Smooth muscle cell (in vitro differentiated cells): ENCODE measurements around the gene ABCC9. TPM values are rescaled to one million over a fixed set of nuclear protein-coding genes. Genes with fewer than 3 reads are reported as not detected.

Source experiments
- DNase-seq: peaks from one replicate; lab custom pipeline; 2025; ENCODE audit not compliant: unreplicated experiment; lab: John Stamatoyannopoulos, UW
- H2AFZ ChIP-seq: fragments of 200-600 bp; sonication (generic); 2 replicates; pipeline ENCODE4 v1.6.0; 2016; ENCODE audit warnings: antibody characterized with exemption, low read depth, mild to moderate bottlenecking
- H3F3A ChIP-seq: fragments of 200-600 bp; sonication (generic); 2 replicates; pipeline ENCODE4 v1.6.0; 2017; ENCODE audit warnings: antibody characterized with exemption, low read depth
- H3K27ac ChIP-seq: fragments of 200-600 bp; sonication (generic); 2 replicates; pipeline ENCODE4 v1.5.1; 2016; ENCODE audit warnings: low read depth, mild to moderate bottlenecking
- H3K27me3 ChIP-seq: fragments of 200-600 bp; sonication (generic); 2 replicates; pipeline ENCODE4 v1.6.1; 2016; ENCODE audit warnings: low read depth, mild to moderate bottlenecking
- H3K36me3 ChIP-seq: fragments of 200-600 bp; sonication (generic); 2 replicates; pipeline ENCODE4 v1.5.1; 2016; ENCODE audit warnings: low read depth
- H3K4me1 ChIP-seq: fragments of 200-600 bp; sonication (generic); 2 replicates; pipeline ENCODE4 v1.5.1; 2016; ENCODE audit warnings: low read depth
- H3K4me2 ChIP-seq: fragments of 200-600 bp; sonication (generic); 2 replicates; pipeline ENCODE4 v1.6.0; 2016; ENCODE audit warnings: mild to moderate bottlenecking
- H3K4me3 ChIP-seq: fragments of 200-600 bp; sonication (generic); 2 replicates; pipeline ENCODE4 v1.5.1; 2016; ENCODE audit warnings: mild to moderate bottlenecking
- H3K79me2 ChIP-seq: fragments of 200-600 bp; sonication (generic); 2 replicates; pipeline ENCODE4 v1.6.0; 2016; ENCODE audit warnings: low read depth, mild to moderate bottlenecking
- H3K9ac ChIP-seq: fragments of 200-600 bp; sonication (generic); 2 replicates; pipeline ENCODE4 v1.6.0; 2016; ENCODE audit warnings: low read depth
- H3K9me3 ChIP-seq: fragments of 200-600 bp; sonication (generic); replicated peaks from 2 replicates; pipeline ENCODE4 v1.5.1; 2016; ENCODE audit warnings: low read depth
- H4K20me1 ChIP-seq: fragments of 200-600 bp; sonication (generic); 2 replicates; pipeline ENCODE4 v1.6.0; 2016; ENCODE audit warnings: low read depth
- WGBS: methylation state at CpG from one replicate; pipeline ENCODE4 v1.1.7; 2016; ENCODE audit warnings: low lambda C conversion rate; 5-methylcytosine and 5-hydroxymethylcytosine counted together
- polyA plus RNA-seq: library from polyadenylated mRNA; unstranded; fragments of >200 nt; fragmentation: Nextera tagmentation; extraction: Ambion mirVana; gene quantifications from 2 replicates; pipeline ENCODE4 v1.2.1, GENCODE V29; 2016
- total RNA-seq: library from RNA; depleted of rRNA; stranded (reverse); fragments of >200 nt; gene quantifications from 2 replicates; pipeline ENCODE4 v1.2.3, GENCODE V29; 2014
- TF ChIP-seq, protein P1 (sequence below): fragments of 200-600 bp; sonication (generic); IDR thresholded peaks from 2 replicates; pipeline ENCODE4 v1.5.1; 2017; ENCODE audit warnings: borderline replicate concordance, mild to moderate bottlenecking, antibody characterized with exemption; ENCODE audit not compliant: insufficient read depth, poor library complexity, severe bottlenecking

The ABCC9 gene
- total and polyA plus RNA-seq, 2 experiments from 2014 or later: 0.22 TPM; not detected in 1

DNA sequence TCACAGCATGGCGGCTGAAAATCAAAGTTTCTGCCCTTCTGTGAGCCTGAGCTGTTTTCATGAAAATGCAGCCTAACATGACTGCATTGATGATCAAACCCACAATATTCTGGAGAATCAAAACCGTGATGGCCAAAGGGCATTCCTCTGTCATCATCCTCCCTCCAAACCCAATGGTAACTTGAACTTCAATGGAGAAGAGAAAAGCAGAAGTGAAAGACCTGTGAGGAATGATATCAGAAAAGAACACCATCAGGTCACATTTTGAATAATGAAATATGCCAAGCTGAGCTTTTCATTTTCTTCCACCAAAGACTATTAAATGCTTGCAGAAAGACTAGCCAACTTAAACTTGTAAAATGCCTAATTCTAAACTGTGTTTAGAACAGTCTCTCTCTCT lies 174.8 kb downstream of the ABCC9 start:
- H3K4me1 ChIP-seq: no peaks in the 10 kb centered on the region
- TF ChIP-seq, protein P1, sequence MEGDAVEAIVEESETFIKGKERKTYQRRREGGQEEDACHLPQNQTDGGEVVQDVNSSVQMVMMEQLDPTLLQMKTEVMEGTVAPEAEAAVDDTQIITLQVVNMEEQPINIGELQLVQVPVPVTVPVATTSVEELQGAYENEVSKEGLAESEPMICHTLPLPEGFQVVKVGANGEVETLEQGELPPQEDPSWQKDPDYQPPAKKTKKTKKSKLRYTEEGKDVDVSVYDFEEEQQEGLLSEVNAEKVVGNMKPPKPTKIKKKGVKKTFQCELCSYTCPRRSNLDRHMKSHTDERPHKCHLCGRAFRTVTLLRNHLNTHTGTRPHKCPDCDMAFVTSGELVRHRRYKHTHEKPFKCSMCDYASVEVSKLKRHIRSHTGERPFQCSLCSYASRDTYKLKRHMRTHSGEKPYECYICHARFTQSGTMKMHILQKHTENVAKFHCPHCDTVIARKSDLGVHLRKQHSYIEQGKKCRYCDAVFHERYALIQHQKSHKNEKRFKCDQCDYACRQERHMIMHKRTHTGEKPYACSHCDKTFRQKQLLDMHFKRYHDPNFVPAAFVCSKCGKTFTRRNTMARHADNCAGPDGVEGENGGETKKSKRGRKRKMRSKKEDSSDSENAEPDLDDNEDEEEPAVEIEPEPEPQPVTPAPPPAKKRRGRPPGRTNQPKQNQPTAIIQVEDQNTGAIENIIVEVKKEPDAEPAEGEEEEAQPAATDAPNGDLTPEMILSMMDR: no peak
- H3K36me3 ChIP-seq: no peaks in the 10 kb centered on the region
- no peaks in the 10 kb centered on the region for H3F3A ChIP-seq
- H3K4me2 ChIP-seq: no peak overlapping the region
- no peak for DNase-seq
- no peaks in the 10 kb centered on the region for H3K79me2 ChIP-seq
- H2AFZ ChIP-seq: no peak overlapping the region
- no peaks in the 10 kb centered on the region for H3K9me3 ChIP-seq
- H3K27ac ChIP-seq: no peak overlapping the region
- no peaks in the 10 kb centered on the region for H3K27me3 ChIP-seq
- no peaks in the 10 kb centered on the region for H4K20me1 ChIP-seq
- 91% methylated on average over 2 of the region's 2 CpGs for WGBS
- H3K4me3 ChIP-seq: no peak overlapping the region
- H3K9ac ChIP-seq: no peak overlapping the region

DNA sequence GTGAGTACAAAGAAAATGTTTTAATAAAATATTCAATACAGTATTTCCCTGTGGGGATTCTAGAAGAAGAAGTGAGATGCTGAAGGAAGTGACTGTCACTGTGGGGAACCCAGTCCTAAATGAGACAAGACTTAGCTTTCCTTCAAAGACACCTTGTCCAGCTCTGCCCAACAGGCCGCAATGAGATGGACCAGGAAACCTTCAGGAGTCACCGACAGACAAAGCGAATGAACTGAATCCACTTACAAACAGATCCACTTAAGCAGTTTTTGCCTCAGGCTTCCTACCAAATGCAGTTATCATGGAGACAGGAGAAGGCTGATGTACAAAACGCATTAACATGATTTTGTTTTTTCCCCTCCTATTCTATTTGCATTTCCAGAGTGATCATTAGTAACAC lies 176.3 kb downstream of the ABCC9 start:
- Histone ChIP-seq H3K79me2 (no peaks in the 10 kb centered on the region), H3K4me1 (no peaks in the 10 kb centered on the region), H3K9me3 (no peaks in the 10 kb centered on the region), H3K4me2 (no peak overlapping the region), H3K36me3 (no peaks in the 10 kb centered on the region), H3K4me3 (no peak overlapping the region), H3K27me3 (no peaks in the 10 kb centered on the region), H3K27ac (no peak overlapping the region), H2AFZ (no peak overlapping the region), H3F3A (no peaks in the 10 kb centered on the region), H3K9ac (no peak overlapping the region), H4K20me1 (no peaks in the 10 kb centered on the region)
- WGBS: 89% methylated on average over 4 of the region's 4 CpGs
- TF ChIP-seq, protein P1: no peak
- DNase-seq: no peak

DNA sequence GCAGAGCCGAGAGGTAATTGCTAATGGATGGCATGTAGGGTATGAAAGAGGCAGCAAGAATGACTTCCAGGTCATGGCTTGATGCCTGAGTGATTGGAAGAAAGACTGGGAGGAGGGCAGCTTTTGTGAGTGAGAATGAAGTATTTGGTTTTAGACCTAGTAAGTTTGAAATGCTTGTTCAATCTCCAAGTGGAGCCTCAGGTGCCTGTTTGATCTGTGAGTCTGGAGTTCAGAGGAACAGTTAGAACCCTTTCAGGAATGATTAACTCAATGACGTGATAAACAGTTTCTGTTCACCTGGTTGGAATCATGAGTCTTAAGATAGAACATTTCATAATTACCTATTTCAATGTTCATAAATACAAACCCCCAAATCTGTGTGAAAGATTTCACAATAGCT lies 177.2 kb downstream of the ABCC9 start:
- no peaks in the 10 kb centered on the region for H3K9me3 ChIP-seq
- H2AFZ ChIP-seq: no peak overlapping the region
- 84% methylated on average over 2 of the region's 2 CpGs for WGBS
- H3K36me3 ChIP-seq: no peaks in the 10 kb centered on the region
- H3F3A ChIP-seq: no peaks in the 10 kb centered on the region
- no peak overlapping the region for H3K27ac ChIP-seq
- H3K4me1 ChIP-seq: no peaks in the 10 kb centered on the region
- TF ChIP-seq, protein P1: no peak
- no peaks in the 10 kb centered on the region for H4K20me1 ChIP-seq
- no peak for DNase-seq
- no peaks in the 10 kb centered on the region for H3K79me2 ChIP-seq
- no peak overlapping the region for H3K9ac ChIP-seq
- H3K27me3 ChIP-seq: no peaks in the 10 kb centered on the region
- H3K4me2 ChIP-seq: no peak overlapping the region
- H3K4me3 ChIP-seq: no peak overlapping the region

DNA sequence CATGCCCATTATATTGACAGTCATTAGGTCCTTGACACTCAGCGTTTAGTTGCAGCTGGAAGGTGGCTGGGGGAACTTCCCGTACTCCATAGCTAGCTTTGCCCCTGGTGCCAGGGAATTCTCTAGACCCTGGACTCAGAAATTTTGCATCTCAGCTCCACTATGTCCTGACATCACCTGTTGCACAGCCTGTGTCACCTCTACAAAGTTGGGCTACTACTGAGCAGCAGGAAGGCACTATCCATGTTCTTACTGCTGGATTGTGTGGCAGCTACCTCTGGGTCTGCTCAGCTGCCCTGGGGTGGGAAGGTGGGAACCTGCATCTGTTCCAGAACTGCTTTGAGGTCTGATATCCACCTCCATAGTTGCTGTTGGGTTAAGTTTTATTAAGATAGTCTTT lies 177.7 kb downstream of the ABCC9 start:
- TF ChIP-seq, protein P1: no peak
- Histone ChIP-seq H3K4me1 (no peaks in the 10 kb centered on the region), H3K4me2 (no peak overlapping the region), H3F3A (no peaks in the 10 kb centered on the region), H4K20me1 (no peaks in the 10 kb centered on the region), H3K36me3 (no peaks in the 10 kb centered on the region), H3K4me3 (no peak overlapping the region), H3K9me3 (no peaks in the 10 kb centered on the region), H3K27ac (no peak overlapping the region), H2AFZ (no peak overlapping the region), H3K79me2 (no peaks in the 10 kb centered on the region), H3K9ac (no peak overlapping the region), H3K27me3 (no peaks in the 10 kb centered on the region)
- no peak for DNase-seq
- 91% methylated on average over 2 of the region's 2 CpGs for WGBS
